ENCODE results near the gene NTHL1. TPM values are rescaled to one million over a fixed set of nuclear protein-coding genes. Genes with fewer than 3 reads are reported as not detected.

The NTHL1 gene
- total RNA-seq, 1 experiment from 2014 or later = 93.3 TPM

DNA sequence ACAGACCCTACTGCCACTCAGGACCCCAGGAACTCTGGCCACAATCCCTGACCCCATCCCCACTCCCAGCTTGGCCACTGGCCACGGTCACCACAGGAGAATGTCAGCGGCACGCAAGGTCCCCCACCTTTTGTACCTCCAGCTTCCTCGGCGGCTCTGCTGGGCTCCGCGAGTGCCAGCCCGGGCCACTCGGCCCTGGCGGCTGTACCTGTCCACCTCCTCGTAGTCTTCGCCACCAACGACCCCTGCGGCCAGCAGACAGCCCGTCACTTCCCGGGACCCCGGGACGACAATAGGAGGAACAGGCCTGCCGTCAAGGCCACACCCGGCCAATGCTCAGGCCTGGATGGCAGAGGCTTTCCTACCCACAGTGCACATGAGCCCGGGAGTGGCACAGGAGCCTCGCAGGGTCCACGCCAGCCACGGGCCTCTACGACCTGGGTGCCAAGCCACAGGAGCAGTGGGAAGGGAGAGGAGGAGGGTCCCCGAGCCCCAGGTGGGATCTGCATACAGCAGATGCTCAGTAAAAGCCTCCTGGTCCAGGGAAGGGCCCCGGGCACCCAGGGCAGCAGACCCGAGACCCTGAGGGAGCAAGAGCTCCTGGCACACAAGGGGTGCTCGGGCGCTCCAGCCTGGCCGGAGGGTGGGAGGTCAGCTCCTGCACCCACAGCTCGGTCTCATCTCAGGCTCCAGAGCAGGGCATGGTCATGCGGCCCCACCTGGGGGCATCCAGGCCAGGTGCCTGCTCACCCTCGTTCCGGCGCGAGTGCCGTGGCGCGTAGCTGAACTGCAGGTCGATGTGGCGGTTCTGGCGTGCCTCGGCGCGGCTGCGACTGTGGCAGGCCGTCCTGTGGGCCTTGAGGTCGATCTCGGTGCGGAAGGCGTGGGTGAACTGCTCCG lies 45.9 kb downstream of the NTHL1 start (continued):
- no peak for TF ChIP-seq HMGXB4 (CRISPR knock-in tag; IDR thresholded peaks at IDR 0.05)

DNA sequence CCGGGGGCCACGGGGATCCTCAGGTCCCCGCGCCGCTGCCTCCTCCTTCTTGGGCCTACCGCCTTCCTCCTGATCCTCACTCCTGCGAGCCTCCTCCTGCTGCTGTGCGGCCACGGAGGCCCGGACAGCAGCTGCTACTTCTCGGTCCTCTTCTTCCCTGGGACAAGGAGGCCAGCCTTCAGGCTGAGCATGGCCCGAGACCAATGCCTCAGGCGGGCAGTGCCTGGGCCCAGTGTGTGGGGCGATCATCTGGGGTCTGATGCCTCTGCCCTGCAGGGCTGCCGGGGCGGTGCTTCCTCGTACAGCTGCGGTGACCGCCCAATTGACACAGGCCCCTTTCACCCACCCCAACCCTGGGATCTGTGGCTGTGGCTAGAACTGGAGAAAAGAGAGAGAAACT lies 46.6 kb downstream of the NTHL1 start:
- Mint-ChIP-seq H3K27ac (no peak overlapping the region), H3K36me3 (peaks cover 24% of the 10 kb centered on the region), H3K9me3 (no peaks in the 10 kb centered on the region), H3K27me3 (ENCODE audit: low read depth) (no peaks in the 10 kb centered on the region), H3K4me3 (no peak overlapping the region), H3K4me1 (peaks cover 14% of the 10 kb centered on the region)
- no peak for TF ChIP-seq ELF4 (CRISPR knock-in tag; IDR thresholded peaks at IDR 0.05; ENCODE audit: low read depth)
- no peak for TF ChIP-seq TEAD1 (CRISPR knock-in tag; IDR thresholded peaks at IDR 0.05)
- no peak for TF ChIP-seq TCF7 (CRISPR knock-in tag; IDR thresholded peaks at IDR 0.05; ENCODE audit: low read depth)
- TF ChIP-seq ESRRA (CRISPR knock-in tag; IDR thresholded peaks at IDR 0.05; ENCODE audit: borderline replicate concordance) = no peak
- TF ChIP-seq, protein P1, sequence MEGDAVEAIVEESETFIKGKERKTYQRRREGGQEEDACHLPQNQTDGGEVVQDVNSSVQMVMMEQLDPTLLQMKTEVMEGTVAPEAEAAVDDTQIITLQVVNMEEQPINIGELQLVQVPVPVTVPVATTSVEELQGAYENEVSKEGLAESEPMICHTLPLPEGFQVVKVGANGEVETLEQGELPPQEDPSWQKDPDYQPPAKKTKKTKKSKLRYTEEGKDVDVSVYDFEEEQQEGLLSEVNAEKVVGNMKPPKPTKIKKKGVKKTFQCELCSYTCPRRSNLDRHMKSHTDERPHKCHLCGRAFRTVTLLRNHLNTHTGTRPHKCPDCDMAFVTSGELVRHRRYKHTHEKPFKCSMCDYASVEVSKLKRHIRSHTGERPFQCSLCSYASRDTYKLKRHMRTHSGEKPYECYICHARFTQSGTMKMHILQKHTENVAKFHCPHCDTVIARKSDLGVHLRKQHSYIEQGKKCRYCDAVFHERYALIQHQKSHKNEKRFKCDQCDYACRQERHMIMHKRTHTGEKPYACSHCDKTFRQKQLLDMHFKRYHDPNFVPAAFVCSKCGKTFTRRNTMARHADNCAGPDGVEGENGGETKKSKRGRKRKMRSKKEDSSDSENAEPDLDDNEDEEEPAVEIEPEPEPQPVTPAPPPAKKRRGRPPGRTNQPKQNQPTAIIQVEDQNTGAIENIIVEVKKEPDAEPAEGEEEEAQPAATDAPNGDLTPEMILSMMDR (IDR thresholded peaks at IDR 0.05) = no peak
- TF ChIP-seq, protein P2, sequence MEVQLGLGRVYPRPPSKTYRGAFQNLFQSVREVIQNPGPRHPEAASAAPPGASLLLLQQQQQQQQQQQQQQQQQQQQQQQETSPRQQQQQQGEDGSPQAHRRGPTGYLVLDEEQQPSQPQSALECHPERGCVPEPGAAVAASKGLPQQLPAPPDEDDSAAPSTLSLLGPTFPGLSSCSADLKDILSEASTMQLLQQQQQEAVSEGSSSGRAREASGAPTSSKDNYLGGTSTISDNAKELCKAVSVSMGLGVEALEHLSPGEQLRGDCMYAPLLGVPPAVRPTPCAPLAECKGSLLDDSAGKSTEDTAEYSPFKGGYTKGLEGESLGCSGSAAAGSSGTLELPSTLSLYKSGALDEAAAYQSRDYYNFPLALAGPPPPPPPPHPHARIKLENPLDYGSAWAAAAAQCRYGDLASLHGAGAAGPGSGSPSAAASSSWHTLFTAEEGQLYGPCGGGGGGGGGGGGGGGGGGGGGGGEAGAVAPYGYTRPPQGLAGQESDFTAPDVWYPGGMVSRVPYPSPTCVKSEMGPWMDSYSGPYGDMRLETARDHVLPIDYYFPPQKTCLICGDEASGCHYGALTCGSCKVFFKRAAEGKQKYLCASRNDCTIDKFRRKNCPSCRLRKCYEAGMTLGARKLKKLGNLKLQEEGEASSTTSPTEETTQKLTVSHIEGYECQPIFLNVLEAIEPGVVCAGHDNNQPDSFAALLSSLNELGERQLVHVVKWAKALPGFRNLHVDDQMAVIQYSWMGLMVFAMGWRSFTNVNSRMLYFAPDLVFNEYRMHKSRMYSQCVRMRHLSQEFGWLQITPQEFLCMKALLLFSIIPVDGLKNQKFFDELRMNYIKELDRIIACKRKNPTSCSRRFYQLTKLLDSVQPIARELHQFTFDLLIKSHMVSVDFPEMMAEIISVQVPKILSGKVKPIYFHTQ (CRISPR knock-in tag; IDR thresholded peaks at IDR 0.05) = no peak
- no peak for TF ChIP-seq GABPB1 (CRISPR knock-in tag; IDR thresholded peaks at IDR 0.05)
- TF ChIP-seq, protein P3, sequence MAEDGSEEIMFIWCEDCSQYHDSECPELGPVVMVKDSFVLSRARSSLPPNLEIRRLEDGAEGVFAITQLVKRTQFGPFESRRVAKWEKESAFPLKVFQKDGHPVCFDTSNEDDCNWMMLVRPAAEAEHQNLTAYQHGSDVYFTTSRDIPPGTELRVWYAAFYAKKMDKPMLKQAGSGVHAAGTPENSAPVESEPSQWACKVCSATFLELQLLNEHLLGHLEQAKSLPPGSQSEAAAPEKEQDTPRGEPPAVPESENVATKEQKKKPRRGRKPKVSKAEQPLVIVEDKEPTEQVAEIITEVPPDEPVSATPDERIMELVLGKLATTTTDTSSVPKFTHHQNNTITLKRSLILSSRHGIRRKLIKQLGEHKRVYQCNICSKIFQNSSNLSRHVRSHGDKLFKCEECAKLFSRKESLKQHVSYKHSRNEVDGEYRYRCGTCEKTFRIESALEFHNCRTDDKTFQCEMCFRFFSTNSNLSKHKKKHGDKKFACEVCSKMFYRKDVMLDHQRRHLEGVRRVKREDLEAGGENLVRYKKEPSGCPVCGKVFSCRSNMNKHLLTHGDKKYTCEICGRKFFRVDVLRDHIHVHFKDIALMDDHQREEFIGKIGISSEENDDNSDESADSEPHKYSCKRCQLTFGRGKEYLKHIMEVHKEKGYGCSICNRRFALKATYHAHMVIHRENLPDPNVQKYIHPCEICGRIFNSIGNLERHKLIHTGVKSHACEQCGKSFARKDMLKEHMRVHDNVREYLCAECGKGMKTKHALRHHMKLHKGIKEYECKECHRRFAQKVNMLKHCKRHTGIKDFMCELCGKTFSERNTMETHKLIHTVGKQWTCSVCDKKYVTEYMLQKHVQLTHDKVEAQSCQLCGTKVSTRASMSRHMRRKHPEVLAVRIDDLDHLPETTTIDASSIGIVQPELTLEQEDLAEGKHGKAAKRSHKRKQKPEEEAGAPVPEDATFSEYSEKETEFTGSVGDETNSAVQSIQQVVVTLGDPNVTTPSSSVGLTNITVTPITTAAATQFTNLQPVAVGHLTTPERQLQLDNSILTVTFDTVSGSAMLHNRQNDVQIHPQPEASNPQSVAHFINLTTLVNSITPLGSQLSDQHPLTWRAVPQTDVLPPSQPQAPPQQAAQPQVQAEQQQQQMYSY (CRISPR knock-in tag; IDR thresholded peaks at IDR 0.05) = no peak
- TF ChIP-seq USF1 (CRISPR knock-in tag; IDR thresholded peaks at IDR 0.05) = no peak
- TF ChIP-seq ATF1 (CRISPR knock-in tag; IDR thresholded peaks at IDR 0.05) = no peak
- TF ChIP-seq, protein P4, sequence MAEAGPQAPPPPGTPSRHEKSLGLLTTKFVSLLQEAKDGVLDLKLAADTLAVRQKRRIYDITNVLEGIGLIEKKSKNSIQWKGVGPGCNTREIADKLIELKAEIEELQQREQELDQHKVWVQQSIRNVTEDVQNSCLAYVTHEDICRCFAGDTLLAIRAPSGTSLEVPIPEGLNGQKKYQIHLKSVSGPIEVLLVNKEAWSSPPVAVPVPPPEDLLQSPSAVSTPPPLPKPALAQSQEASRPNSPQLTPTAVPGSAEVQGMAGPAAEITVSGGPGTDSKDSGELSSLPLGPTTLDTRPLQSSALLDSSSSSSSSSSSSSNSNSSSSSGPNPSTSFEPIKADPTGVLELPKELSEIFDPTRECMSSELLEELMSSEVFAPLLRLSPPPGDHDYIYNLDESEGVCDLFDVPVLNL (CRISPR knock-in tag; IDR thresholded peaks at IDR 0.05; ENCODE audit: borderline replicate concordance, low read depth) = no peak
- ChIA-PET CTCF (interaction anchor here (1.0 to 1.9 kb wide), 3 partner anchors 9 to 27 kb away, joined by 3 to 6 read pairs (median 3); no protein-coding TSS in a partner anchor), POLR2A (no interaction called here)
- ATAC-seq = no peak
- DNase-seq (ENCODE audit: low spot score) = no peak
